Vagina (tissue), 2 donors: ENCODE data around the gene TRAPPC14.

Source experiments
- CTCF ChIP-seq, 3 experiments: fragments of 450-650 bp in 2 of 3; fragments of 200-600 bp in 1 of 3; sonication (generic) in 1 of 3; IDR thresholded peaks; one replicate each; pipeline ENCODE4 v1.5.1; 2017 to 2019; ENCODE audit warnings: antibody characterized with exemption in 3 of 3, mild to moderate bottlenecking in 2 of 3, moderate library complexity in 2 of 3
- POLR2A ChIP-seq, 2 donors: fragments of 450-650 bp; IDR thresholded peaks; one replicate each; pipeline ENCODE4 v1.6.1; 2017; ENCODE audit warnings: antibody characterized with exemption in 2 of 2, mild to moderate bottlenecking in 2 of 2, moderate library complexity in 2 of 2

DNA sequence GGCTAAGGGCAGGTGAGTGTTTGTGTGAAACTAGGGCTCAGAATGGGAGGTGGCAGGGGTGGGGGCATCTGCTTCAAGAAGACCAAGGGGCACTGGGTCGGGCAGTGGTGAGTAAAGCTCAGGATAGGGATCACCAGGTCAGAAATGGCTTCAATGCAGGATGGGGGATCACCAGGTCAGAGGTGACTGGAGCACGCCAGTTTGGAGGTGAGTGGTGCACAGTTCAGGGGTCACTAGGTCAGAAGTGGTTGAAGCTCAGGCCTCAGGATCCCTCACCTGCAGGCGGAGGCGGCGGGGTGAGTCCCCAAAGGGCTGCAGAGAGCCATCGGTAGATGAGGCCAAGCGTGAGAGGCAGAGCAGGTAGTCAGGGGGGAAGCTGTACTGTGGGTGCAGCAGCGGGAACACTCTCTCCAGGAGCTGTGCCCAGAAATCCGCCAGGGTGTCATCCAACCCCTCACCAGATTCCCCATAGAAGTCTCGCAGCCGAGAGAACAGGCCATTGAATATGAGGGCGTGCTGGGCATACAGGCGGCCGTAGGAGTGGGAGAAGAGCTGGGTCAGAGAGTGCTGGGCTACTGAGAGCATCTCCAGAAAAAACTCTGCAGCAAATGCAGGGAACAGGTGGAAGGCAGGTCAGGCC, 16.9 kb upstream of the TRAPPC14 start:
- TF ChIP-seq POLR2A (IDR thresholded peaks at IDR 0.05) (no peak), CTCF (IDR thresholded peaks at IDR 0.05) (no peak)
